Breast epithelium (tissue), 3 donors: ENCODE results near the gene ALKBH5.

Experiments
- POLR2AphosphoS5 ChIP-seq, 3 donors: sonication (generic); formaldehyde crosslinking; IDR thresholded peaks; one replicate each; pipeline ENCODE4 v1.6.1; 2017; ENCODE audit warnings: antibody characterized with exemption in 3 of 3
- TF ChIP-seq, protein P1 (sequence below), 3 donors: fragments of 450-650 bp; IDR thresholded peaks; one replicate each; pipeline ENCODE4 v1.5.1; 2016 to 2017; ENCODE audit warnings: antibody characterized with exemption in 3 of 3, mild to moderate bottlenecking in 3 of 3, moderate library complexity in 3 of 3

DNA sequence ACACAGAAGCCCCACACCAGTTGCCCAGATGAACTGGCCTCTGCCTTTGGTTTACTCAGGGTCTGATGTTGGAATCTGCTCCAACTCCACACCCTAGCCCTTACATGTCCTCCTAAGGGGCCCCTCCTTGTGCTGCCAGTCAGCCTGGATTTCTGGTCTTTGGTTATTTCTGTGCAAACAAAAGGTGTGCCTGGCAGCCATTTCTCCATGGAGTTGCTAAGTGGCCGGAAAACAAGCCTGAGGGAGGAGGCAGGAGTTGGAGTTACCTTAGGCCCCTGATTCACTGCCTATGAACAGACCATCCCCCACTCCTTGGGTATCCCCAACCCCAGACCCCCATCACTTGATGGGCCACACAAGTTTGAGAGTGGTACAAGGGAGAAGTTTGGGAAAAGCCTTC, 4.4 kb upstream of the ALKBH5 start:
- TF ChIP-seq, protein P1, sequence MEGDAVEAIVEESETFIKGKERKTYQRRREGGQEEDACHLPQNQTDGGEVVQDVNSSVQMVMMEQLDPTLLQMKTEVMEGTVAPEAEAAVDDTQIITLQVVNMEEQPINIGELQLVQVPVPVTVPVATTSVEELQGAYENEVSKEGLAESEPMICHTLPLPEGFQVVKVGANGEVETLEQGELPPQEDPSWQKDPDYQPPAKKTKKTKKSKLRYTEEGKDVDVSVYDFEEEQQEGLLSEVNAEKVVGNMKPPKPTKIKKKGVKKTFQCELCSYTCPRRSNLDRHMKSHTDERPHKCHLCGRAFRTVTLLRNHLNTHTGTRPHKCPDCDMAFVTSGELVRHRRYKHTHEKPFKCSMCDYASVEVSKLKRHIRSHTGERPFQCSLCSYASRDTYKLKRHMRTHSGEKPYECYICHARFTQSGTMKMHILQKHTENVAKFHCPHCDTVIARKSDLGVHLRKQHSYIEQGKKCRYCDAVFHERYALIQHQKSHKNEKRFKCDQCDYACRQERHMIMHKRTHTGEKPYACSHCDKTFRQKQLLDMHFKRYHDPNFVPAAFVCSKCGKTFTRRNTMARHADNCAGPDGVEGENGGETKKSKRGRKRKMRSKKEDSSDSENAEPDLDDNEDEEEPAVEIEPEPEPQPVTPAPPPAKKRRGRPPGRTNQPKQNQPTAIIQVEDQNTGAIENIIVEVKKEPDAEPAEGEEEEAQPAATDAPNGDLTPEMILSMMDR (IDR thresholded peaks at IDR 0.05), result no peak
- no peak for TF ChIP-seq POLR2AphosphoS5 (IDR thresholded peaks at IDR 0.05)
